Measurements from ENCODE around the gene SYT8. TPM values are rescaled to one million over a fixed set of nuclear protein-coding genes. Genes with fewer than 3 reads are reported as not detected.

SYT8 gene
- total and polyA plus RNA-seq, 2 donors (not counting 1 experiment from before 2014, with no cell fraction given): not detected

GRCh38 chr11:1820463-1821325, 14.1 kb upstream of the SYT8 start:
- Histone ChIP-seq H3K9me3 (ENCODE audit: control extremely low read depth in 1 of 3, control insufficient read depth in 2 of 3, insufficient read depth in 1 of 3, low read length in 2 of 3) (peaks cover 0 to 10% (median 7%) of the 10 kb centered on the region in 3 donors), H3K4me2 (replicated peaks; ENCODE audit: low read depth, low read length, poor library complexity, severe bottlenecking) (no peak overlapping the region), H3K36me3 (replicated peaks in 1 of 2; ENCODE audit: control extremely low read depth in 1 of 2, control insufficient read depth in 1 of 2, extremely low read depth in 1 of 2, insufficient read depth in 2 of 2, low read length in 1 of 2) (no peaks in the 10 kb centered on the region), H3K79me2 (ENCODE audit: control insufficient read depth, insufficient read depth, low read length) (no peaks in the 10 kb centered on the region), H4K20me1 (ENCODE audit: control insufficient read depth, insufficient read depth, low read length, poor library complexity, severe bottlenecking) (no peaks in the 10 kb centered on the region), H3K4me3 (ENCODE audit: control extremely low read depth in 1 of 5, extremely low read depth in 1 of 5, insufficient read depth in 1 of 5, low read depth in 2 of 5, low read length in 4 of 5) (no peak overlapping the region), H3K9ac (ENCODE audit: low read length) (no peak overlapping the region), H3K27me3 (replicated peaks in 1 of 4; ENCODE audit: control extremely low read depth in 1 of 4, control insufficient read depth in 3 of 4, insufficient read depth in 4 of 4, low read length in 3 of 4) (peaks cover 0 to 5% (median 0%) of the 10 kb centered on the region in 4 experiments), H2AFZ (ENCODE audit: insufficient read depth, low read depth, low read length, poor library complexity, severe bottlenecking) (no peak overlapping the region), H3K27ac (ENCODE audit: low read length in 2 of 2) (no peak overlapping the region), H3K4me1 (ENCODE audit: control insufficient read depth in 2 of 2, insufficient read depth in 2 of 2, low read length in 2 of 2) (no peaks in the 10 kb centered on the region)
- H3K27ac Mint-ChIP-seq: no peak overlapping the region
- intact Hi-C loops (cut with micrococcal nuclease): no loop called here
- POLR2A ChIA-PET: no interaction called here
- no peaks in the 10 kb centered on the region for H3K4me1 Mint-ChIP-seq
- CTCF ChIA-PET: interaction anchor here (1.0 to 1.7 kb wide), 3 partner anchors 12 to 332 kb away, joined by 3 to 4 read pairs (median 4); no protein-coding TSS in a partner anchor
- ATAC-seq (ENCODE audit: low read depth) (no peak), DNase-seq (no peak)
- WGBS (ENCODE audit: insufficient coverage): 95% methylated on average over 14 of the region's 14 CpGs
- no peak overlapping the region for H3K4me3 Mint-ChIP-seq
- peaks cover 5% of the 10 kb centered on the region for H3K9me3 Mint-ChIP-seq (ENCODE audit: insufficient read depth)
- TF ChIP-seq EZH2 (IDR thresholded peaks at IDR 0.05; ENCODE audit: borderline replicate concordance, insufficient read depth, low read depth, low read length, poor library complexity, severe bottlenecking) (no peak), CTCF (IDR thresholded peaks at IDR 0.05) (no peak)
- H3K27me3 Mint-ChIP-seq: peaks cover 14% of the 10 kb centered on the region

DNA sequence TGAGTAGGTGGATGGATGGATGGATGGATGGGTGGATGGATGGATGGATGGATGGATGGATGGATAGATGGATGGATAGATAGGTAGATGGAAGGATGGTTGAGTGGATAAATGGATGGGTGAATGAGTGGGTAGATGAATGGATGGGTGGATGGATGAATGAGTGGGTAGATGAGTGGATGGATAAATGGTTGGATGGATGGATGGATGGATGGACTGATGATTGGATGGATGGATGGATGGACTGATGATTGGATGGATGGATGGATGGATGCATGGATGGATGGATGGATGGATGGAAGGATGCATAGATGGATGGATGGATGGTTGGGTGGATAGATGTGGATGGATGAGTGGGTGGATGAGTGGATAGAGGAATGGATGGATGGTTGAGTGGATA, 13.2 kb upstream of the SYT8 start:
- POLR2A ChIA-PET: no interaction called here
- CTCF ChIA-PET: interaction anchor here (1.4 to 1.7 kb wide), 4 partner anchors 11 to 331 kb away, joined by 3 to 8 read pairs (median 4); no protein-coding TSS in a partner anchor
- intact Hi-C loops (cut with micrococcal nuclease): no loop called here
- Histone ChIP-seq H3K9me3 (ENCODE audit: control extremely low read depth in 1 of 3, control insufficient read depth in 2 of 3, insufficient read depth in 1 of 3, low read length in 2 of 3) (peaks cover 0 to 10% (median 7%) of the 10 kb centered on the region in 3 donors), H3K4me2 (replicated peaks; ENCODE audit: low read depth, low read length, poor library complexity, severe bottlenecking) (no peak overlapping the region), H3K27ac (ENCODE audit: low read length in 2 of 2) (no peak overlapping the region), H3K27me3 (replicated peaks in 1 of 4; ENCODE audit: control extremely low read depth in 1 of 4, control insufficient read depth in 3 of 4, insufficient read depth in 4 of 4, low read length in 3 of 4) (peaks cover 0 to 5% (median 0%) of the 10 kb centered on the region in 4 experiments), H3K79me2 (ENCODE audit: control insufficient read depth, insufficient read depth, low read length) (no peaks in the 10 kb centered on the region), H2AFZ (ENCODE audit: insufficient read depth, low read depth, low read length, poor library complexity, severe bottlenecking) (no peak overlapping the region), H3K4me1 (ENCODE audit: control insufficient read depth in 2 of 2, insufficient read depth in 2 of 2, low read length in 2 of 2) (no peaks in the 10 kb centered on the region), H3K4me3 (ENCODE audit: control extremely low read depth in 1 of 5, extremely low read depth in 1 of 5, insufficient read depth in 1 of 5, low read depth in 2 of 5, low read length in 4 of 5) (no peak overlapping the region), H3K9ac (ENCODE audit: low read length) (no peak overlapping the region), H4K20me1 (ENCODE audit: control insufficient read depth, insufficient read depth, low read length, poor library complexity, severe bottlenecking) (no peaks in the 10 kb centered on the region), H3K36me3 (replicated peaks in 1 of 2; ENCODE audit: control extremely low read depth in 1 of 2, control insufficient read depth in 1 of 2, extremely low read depth in 1 of 2, insufficient read depth in 2 of 2, low read length in 1 of 2) (no peaks in the 10 kb centered on the region)
- Mint-ChIP-seq H3K4me1 (no peaks in the 10 kb centered on the region), H3K27me3 (peaks cover 14% of the 10 kb centered on the region), H3K27ac (no peak overlapping the region), H3K4me3 (no peak overlapping the region), H3K9me3 (ENCODE audit: insufficient read depth) (peaks cover 5% of the 10 kb centered on the region)
- DNase-seq: no peak
- ATAC-seq (ENCODE audit: low read depth): no peak
- TF ChIP-seq EZH2 (IDR thresholded peaks at IDR 0.05; ENCODE audit: borderline replicate concordance, insufficient read depth, low read depth, low read length, poor library complexity, severe bottlenecking) (no peak), CTCF (IDR thresholded peaks at IDR 0.05) (no peak)

Measured in B cell (primary cell).